NAMALWA (cell line): ENCODE measurements around the gene DOCK9.
"Not testable (repeated sequence)": the region's sequence is repeated elsewhere in the genome, so short reads cannot be mapped to it uniquely, and the experiment has no call there.

Experiments
- DNase-seq: peaks from one replicate; pipeline ENCODE4 v3.0.0-alpha.2; 2015; ENCODE audit warnings: low spot score

The DOCK9 gene

DNA sequence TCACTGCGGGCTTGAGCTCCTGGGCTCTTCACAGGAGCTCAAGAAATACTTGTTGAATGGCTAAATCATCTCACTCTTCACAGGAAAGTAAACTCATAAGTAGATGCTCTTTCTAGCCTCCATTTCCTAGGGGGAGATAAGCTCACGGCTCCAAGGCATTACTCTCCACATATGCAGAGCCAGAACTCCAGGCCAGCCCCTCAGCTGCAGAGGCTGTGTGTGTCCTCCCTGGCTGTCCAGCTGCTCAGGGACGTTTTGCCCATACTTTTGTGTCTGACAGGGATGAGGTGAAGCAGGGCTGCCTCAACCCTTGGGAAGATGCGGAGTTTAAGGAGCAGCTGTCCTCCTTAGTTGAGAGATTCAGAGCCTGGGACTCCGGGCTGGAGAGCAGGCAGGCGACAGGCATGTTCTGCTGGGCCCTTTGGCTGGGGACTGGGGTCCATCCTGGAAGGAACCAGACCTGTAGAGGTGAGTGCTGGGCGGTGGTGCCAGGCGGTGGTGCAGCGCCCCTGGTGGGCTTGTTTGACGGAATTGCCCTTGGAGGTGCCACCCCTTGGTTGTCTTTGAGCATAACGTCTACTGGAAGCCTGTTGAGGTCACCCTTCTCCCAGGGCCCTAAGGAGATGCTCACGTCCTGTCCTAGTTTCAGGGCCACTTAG lies 204.9 kb downstream of the DOCK9 start:
- no peak for DNase-seq

GRCh38 chr13:98771838-98772611 lies 205.8 kb downstream of the DOCK9 start:
- DNase-seq, result no peak

DNA sequence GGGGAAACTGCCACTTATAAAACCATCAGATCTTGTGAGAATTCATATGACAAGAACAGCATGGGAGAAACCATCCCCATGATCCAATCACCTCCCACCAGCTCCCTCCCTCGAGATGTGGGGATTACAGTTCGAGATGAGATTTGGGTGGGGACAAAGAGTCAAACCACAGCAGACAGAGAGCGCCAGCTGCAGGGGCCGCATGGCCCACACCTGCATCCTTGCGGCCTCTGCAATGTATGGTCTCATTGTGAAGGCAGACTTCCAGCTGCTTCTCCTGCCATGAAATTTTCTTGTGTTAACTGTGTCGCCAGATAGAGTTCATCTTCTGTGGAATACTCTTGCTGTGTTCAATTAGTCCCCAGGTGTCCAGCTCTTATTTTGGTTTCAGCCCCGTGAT lies 208.1 kb downstream of the DOCK9 start:
- DNase-seq, result no peak

- DNase-seq, result no peak
Measured at GRCh38 chr13:98768522-98768921, 209.3 kb downstream of the DOCK9 start.

GRCh38 chr13:98766697-98767096 lies 211.2 kb downstream of the DOCK9 start:
- no peak for DNase-seq

GRCh38 chr13:98765996-98766519 lies 211.8 kb downstream of the DOCK9 start:
- no peak for DNase-seq

DNA sequence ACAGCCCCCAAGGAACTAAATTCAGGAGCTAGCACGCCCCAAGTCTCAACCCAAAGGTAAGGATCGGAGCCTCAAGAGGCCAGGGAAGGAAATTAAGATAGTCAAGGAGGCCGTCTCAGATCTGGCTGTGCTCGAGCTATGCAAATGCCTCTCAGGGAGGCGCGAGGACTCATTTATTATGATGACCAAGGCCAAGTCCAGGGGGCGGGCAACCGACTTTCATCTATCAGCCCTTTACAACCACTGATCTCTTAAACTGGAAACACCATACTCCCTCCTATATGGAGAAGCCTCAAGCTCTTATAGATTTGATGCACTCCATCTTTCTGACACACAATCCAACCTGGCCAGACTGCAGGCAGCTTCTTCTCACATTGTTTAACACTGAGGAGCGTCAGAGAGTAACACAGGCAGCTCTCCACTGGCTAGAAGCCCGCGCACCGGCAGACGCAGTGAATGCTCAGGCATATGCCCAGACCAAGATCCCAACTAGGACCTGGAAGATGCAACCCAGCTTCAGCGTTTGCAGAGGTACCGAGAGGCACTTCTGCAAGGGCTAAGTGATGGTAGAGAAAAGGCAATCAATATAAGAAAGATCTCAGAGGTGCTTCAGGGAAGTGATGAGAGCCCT lies 215.8 kb downstream of the DOCK9 start:
- no peak for DNase-seq

- DNase-seq, result no peak
Measured at GRCh38 chr13:98761126-98761985, 216.5 kb downstream of the DOCK9 start.

GRCh38 chr13:98755729-98756128 lies 222.1 kb downstream of the DOCK9 start:
- DNase-seq, result no peak

GRCh38 chr13:98755116-98755515 lies 222.7 kb downstream of the DOCK9 start:
- no peak for DNase-seq

GRCh38 chr13:98754468-98754867 lies 223.4 kb downstream of the DOCK9 start:
- DNase-seq, result not testable (repeated sequence)

DNA sequence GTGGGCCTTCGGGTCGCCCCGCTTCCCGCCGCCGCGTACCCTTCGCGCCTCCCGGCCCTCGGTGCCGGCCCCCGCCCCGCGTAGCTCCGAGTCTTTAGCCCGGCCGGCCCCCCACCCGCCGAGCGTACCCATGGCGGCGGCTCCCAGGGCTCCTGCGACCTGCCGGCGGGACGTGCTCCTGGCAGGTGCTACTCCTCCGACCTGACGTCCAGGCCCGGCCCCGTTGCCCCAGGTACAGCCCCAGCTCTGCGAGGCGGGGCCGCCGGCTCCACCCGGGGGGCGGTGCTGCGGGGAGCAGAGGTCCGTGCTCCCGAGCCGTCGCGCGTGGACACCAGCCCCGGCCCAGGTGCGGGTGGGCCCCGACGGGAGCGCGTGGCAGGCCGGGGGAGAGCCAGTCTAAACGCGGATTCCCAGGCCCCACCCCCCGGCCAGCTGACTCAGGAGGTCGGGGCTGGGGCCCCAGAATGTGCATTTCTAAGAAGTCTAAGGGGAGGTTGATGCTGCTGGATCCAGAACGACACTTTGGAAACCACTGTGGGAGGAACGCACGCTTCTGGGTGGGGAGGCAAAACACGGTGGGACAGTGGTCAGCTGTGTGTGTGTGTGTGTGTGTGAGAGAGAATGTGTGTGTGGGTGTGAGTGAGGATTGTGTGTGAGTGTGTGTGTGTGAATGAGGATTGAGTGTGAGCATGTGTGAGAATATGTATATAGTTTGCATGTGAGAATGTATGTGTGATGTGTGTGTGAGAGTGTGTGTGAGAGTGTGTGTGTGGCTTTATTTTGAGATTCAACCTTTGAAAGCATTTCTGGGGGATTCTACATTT lies 225.2 kb downstream of the DOCK9 start, which contains the start of gene SLC15A1:
SLC15A1 (minus strand) TSS at position 206 of the 824 bp plus-strand sequence; CDS start at position 132, 74 bp downstream.
- DNase-seq, result no peak

DNA sequence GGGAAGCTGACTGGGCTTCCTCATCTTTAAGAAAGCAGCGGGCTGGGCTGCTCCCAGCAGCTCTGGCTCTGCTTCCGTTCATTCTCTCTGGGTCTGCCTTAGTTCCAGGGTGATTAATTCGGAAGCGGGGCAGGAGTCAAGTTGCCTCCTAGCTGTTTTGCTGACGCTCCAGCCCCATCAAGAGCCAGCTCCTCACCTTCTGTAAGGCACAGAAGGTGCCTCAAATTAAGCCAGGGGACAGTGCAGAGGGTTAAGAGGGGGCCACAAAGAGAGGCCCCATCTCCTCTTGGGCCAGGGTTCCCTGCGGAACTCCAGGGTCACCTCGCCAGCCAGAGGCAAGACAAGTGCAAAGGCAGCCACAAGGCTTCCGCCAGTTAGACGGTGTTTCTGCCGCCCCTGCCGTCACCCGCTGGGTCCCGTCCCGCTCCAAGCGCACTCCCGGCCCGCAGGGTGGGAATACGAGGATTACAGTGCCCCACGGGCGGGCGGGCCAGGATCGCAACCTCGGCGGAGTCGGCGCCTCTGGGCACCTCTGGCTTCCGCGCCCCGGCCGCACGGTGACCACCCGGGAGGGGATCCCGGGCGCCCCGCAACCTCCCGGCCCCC lies 225.9 kb downstream of the DOCK9 start:
- no peak for DNase-seq

DNA sequence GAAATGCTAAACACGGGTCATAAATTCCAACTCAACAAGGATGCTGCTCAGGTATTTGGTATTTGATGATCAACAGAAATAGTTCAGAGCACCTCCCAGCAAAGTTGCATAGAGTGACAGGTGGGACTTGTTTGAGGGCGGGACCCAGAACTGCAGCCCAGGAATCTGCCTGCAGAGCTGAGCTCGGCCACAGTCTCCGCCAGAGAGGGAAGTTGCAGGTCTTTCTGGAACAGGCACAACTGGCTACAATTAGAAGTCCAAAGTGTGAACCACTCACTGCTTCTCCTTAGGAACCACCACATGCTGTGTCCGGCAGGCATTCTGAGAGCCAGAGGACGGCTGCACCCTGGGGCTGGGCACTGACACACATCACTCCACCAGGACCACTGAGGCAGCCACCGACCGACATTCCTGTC lies 226.5 kb downstream of the DOCK9 start:
- DNase-seq, result no peak

GRCh38 chr13:98749501-98749900 lies 228.4 kb downstream of the DOCK9 start:
- no peak for DNase-seq

DNA sequence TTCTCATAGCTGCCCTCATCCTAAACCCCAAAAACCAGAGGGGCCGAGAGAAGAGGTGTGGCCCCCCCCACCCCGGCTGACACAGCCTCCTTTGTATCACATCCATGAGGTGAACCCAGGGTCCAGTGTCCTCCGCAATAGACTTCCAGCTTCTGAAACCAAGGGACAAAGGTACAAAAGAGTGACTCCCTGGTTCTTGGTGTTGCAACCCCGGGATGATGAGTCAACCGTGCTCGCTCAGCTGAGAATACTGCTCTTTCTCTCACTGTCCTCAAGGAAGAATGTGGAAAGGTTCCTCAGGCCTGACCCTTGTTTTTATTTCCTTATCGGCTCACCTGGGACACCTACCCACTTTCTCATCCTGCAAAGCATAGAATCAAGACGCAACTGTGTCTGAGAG lies 230.9 kb downstream of the DOCK9 start:
- DNase-seq, result no peak
